Transverse colon (tissue), 4 donors: Measurements from ENCODE around the gene ZNF674. TPM values are rescaled to one million over a fixed set of nuclear protein-coding genes. Genes with fewer than 3 reads are reported as not detected.
"Not testable (repeated sequence)": the region's sequence is repeated elsewhere in the genome, so short reads cannot be mapped to it uniquely, and the experiment has no call there.

Source experiments
- DNase-seq: peaks from one replicate; pipeline ENCODE4 v3.0.0-alpha.2; 2019
- H3K27ac ChIP-seq, 4 donors: fragments of 200-600 bp; sonication (generic); 2 replicates each; pipeline ENCODE4 v1.5.1; 2016 to 2018; ENCODE audit warnings: inconsistent platforms in 4 of 4
- H3K27me3 ChIP-seq: fragments of 200-600 bp; sonication (generic); 2 replicates; pipeline ENCODE4 v1.5.1; 2017; ENCODE audit warnings: inconsistent platforms
- H3K36me3 ChIP-seq, 4 donors: fragments of 200-600 bp; sonication (generic); 2 replicates each; pipeline ENCODE4 v1.5.1; 2017 to 2019; ENCODE audit warnings: inconsistent platforms in 4 of 4
- H3K4me1 ChIP-seq, 4 donors: fragments of 200-600 bp; sonication (generic); 2 replicates each; pipeline ENCODE4 v1.5.1; 2017 to 2020; ENCODE audit warnings: inconsistent platforms in 4 of 4
- H3K4me3 ChIP-seq, 4 donors: fragments of 200-600 bp; sonication (generic); 1 replicate in 1 of 4; 2 replicates in 3 of 4; pipeline versions ENCODE4 v1.5.1 to v1.6.1; 2017 to 2019; ENCODE audit warnings: inconsistent platforms in 4 of 4
- H3K9me3 ChIP-seq, 2 donors: fragments of 200-600 bp; sonication (generic); 2 replicates each; pipeline ENCODE4 v1.5.1; 2017 to 2019; ENCODE audit warnings: inconsistent platforms in 2 of 2
- CTCF ChIP-seq, 5 experiments: fragments of 200-600 bp in 3 of 5; fragments of 450-650 bp in 2 of 5; sonication (generic) in 3 of 5; IDR thresholded peaks; 1 replicate in 2 of 5; 2 replicates in 3 of 5; pipeline ENCODE4 v1.5.1; 2016 to 2017; ENCODE audit warnings: antibody characterized with exemption in 5 of 5, inconsistent platforms in 3 of 5, mild to moderate bottlenecking in 2 of 5, moderate library complexity in 1 of 5
- EP300 ChIP-seq: sonication (generic); formaldehyde crosslinking; IDR thresholded peaks from one replicate; pipeline ENCODE4 v1.6.1; 2017; ENCODE audit warnings: antibody characterized with exemption, low read depth
- POLR2A ChIP-seq: fragments of 450-650 bp; IDR thresholded peaks from one replicate; pipeline ENCODE4 v1.6.1; 2016; ENCODE audit warnings: antibody characterized with exemption, mild to moderate bottlenecking, moderate library complexity
- POLR2AphosphoS5 ChIP-seq, 3 donors: sonication (generic); formaldehyde crosslinking; IDR thresholded peaks; one replicate each; pipeline ENCODE4 v1.6.1; 2016; ENCODE audit warnings: antibody characterized with exemption in 3 of 3
- WGBS, 2 donors: methylation state at CpG; one replicate each; pipeline ENCODE4 v1.1.5; 2018; ENCODE audit warnings: low coverage in 1 of 2; 5-methylcytosine and 5-hydroxymethylcytosine counted together
- in situ Hi-C, 4 donors: fragments of 200-750 bp; cut with MboI; loops; one replicate each; pipeline versions ENCODE4 v1.15.0 to v1.15.1; 2017; ENCODE audit warnings: low sequenced_read_pairs in 3 of 4, low pct_ligation_motif_present in 1 of 4, low pct_unique_long_range_greater_than_20kb in 1 of 4
- intact Hi-C: fragments of 100-400 bp; cut with DNase I; formaldehyde crosslinking; loops from one replicate; pipeline ENCODE4 v1.15.1; 2023; ENCODE audit warnings: low total_unique reads
- total RNA-seq, 4 donors: library from RNA; depleted of rRNA; stranded (reverse); fragments of >200 nt; gene quantifications; one replicate each; pipeline ENCODE4 v1.1.0, GENCODE V29; 2016

ZNF674 gene
- total RNA-seq, 4 donors from 2014 or later = 0.37 to 11.0 (median 5.6) TPM

- in situ Hi-C loops, intact Hi-C loops, H3K27me3 ChIP-seq, H3K27ac ChIP-seq, H3K4me3 ChIP-seq, H3K9me3 ChIP-seq, H3K36me3 ChIP-seq, H3K4me1 ChIP-seq, DNase-seq: not testable (repeated sequence)
- 83% methylated on average over 11 of the region's 12 CpGs; no CpG with 5 or more reads in 1 of the 2 donors for WGBS, 2 donors
Measured at GRCh38 chrX:46529740-46530403, 15.3 kb downstream of the ZNF674 start.

- H3K4me1 ChIP-seq, H3K27ac ChIP-seq, H3K9me3 ChIP-seq, in situ Hi-C loops, intact Hi-C loops, H3K27me3 ChIP-seq, H3K36me3 ChIP-seq, DNase-seq, H3K4me3 ChIP-seq: not testable (repeated sequence)
- 72% methylated on average over 4 of the region's 6 CpGs; no CpG with 5 or more reads in 1 of the 2 donors for whole genome bisulfite sequencing, 2 donors
Measured at GRCh38 chrX:46528640-46529039, 16.6 kb downstream of the ZNF674 start.

- H3K36me3 ChIP-seq = peaks cover 0 to 5% (median 0%) of the 10 kb centered on the region in 4 donors
- H3K27ac ChIP-seq = no peak overlapping the region
- no peak overlapping the region for H3K4me3 ChIP-seq
- intact Hi-C loops = loop anchor here (1.0 kb wide), 1 partner anchor 25 kb away; no protein-coding TSS in a partner anchor
- no peaks in the 10 kb centered on the region for H3K4me1 ChIP-seq
- no peaks in the 10 kb centered on the region for H3K27me3 ChIP-seq
- no peaks in the 10 kb centered on the region for H3K9me3 ChIP-seq
- TF ChIP-seq POLR2AphosphoS5 (IDR thresholded peaks at IDR 0.05) = no peak
- no peak for TF ChIP-seq POLR2A
- TF ChIP-seq EP300 = no peak
- TF ChIP-seq CTCF (IDR thresholded peaks at IDR 0.05) = no peak
- no peak for DNase-seq
- WGBS, 2 donors = 80% methylated on average over 1 of the region's 1 CpG; no CpG with 5 or more reads in 1 of the 2 donors
- in situ Hi-C loops = no loop called here
Measured at GRCh38 chrX:46506076-46506475, 39.1 kb downstream of the ZNF674 start.

- peaks cover 0 to 10% (median under 1%) of the 10 kb centered on the region in 4 donors for H3K36me3 ChIP-seq
- H3K27ac ChIP-seq = no peak overlapping the region
- no peak for TF ChIP-seq EP300
- no peak for TF ChIP-seq POLR2A
- no peak for TF ChIP-seq POLR2AphosphoS5 (IDR thresholded peaks at IDR 0.05)
- no peak for TF ChIP-seq CTCF (IDR thresholded peaks at IDR 0.05)
- no peaks in the 10 kb centered on the region for H3K27me3 ChIP-seq
- in situ Hi-C loops = no loop called here
- peaks cover 0 to 8% of the 10 kb centered on the region in 2 donors for H3K9me3 ChIP-seq
- H3K4me3 ChIP-seq = no peak overlapping the region
- DNase-seq = no peak
- 68% methylated on average over 2 of the region's 2 CpGs; no CpG with 5 or more reads in 1 of the 2 donors for WGBS, 2 donors
- no peaks in the 10 kb centered on the region for H3K4me1 ChIP-seq
- intact Hi-C loops = no loop called here
Measured at GRCh38 chrX:46502848-46503247, 42.4 kb downstream of the ZNF674 start.

- intact Hi-C loops (no loop called here), in situ Hi-C loops (no loop called here)
- no peak for TF ChIP-seq POLR2A
- no peak for TF ChIP-seq EP300
- no peak for TF ChIP-seq POLR2AphosphoS5 (IDR thresholded peaks at IDR 0.05)
- no peak for TF ChIP-seq CTCF (IDR thresholded peaks at IDR 0.05)
- Histone ChIP-seq H3K4me3 (no peak overlapping the region), H3K9me3 (peaks cover 0 to 8% of the 10 kb centered on the region in 2 donors), H3K4me1 (no peaks in the 10 kb centered on the region), H3K36me3 (peaks cover 0 to 10% (median under 1%) of the 10 kb centered on the region in 4 donors), H3K27ac (no peak overlapping the region), H3K27me3 (no peaks in the 10 kb centered on the region)
- no peak for DNase-seq
- WGBS, 2 donors = 81% methylated on average over 1 of the region's 1 CpG; no CpG with 5 or more reads in 1 of the 2 donors
Measured at GRCh38 chrX:46500054-46500453, 45.2 kb downstream of the ZNF674 start.
